Measurements from ENCODE around the gene HIBCH. TPM values are rescaled to one million over a fixed set of nuclear protein-coding genes. Genes with fewer than 3 reads are reported as not detected.
A peak's percentile ranks its signal among the peaks of the same experiment; 100 is the strongest.

The HIBCH gene
- total and polyA plus RNA-seq, 5 donors: 25.2 to 48.5 (median 36.8) TPM

DNA sequence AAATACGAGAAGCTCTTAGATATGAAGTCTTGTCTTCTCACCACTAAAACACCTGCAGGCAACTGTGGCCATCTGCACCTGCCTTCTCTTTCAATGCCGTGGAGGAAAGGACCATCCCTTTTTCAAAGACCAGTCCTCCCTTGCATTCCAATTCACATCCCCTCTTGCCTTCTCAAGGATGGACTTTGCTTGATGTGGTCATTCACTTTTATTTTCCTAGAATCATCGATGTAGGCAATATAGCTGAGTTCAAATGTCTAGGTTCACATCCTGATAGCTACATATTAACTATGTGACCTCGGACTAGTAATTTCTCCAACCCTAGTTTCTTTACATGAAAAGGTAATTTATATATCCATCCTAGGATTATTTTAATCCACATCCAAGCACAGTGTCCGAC, 110.1 kb downstream of the HIBCH start:
- intact Hi-C loops (cut with DNase I): no loop called here
- 95% methylated on average over 5 of the region's 5 CpGs for WGBS
- no peaks in the 10 kb centered on the region for H3K9me3 ChIP-seq (ENCODE audit: control insufficient read depth, low read length)
- no peak for ATAC-seq
- no peaks in the 10 kb centered on the region for H3K4me1 ChIP-seq (ENCODE audit: control insufficient read depth, insufficient read depth, low read length)
- no peaks in the 10 kb centered on the region for H3K27me3 ChIP-seq (ENCODE audit: control insufficient read depth, insufficient read depth)
- DNase-seq: no peak
- H3K27ac ChIP-seq (ENCODE audit: low read length): no peak overlapping the region
- H3K4me3 ChIP-seq (ENCODE audit: low read length): no peak overlapping the region

DNA sequence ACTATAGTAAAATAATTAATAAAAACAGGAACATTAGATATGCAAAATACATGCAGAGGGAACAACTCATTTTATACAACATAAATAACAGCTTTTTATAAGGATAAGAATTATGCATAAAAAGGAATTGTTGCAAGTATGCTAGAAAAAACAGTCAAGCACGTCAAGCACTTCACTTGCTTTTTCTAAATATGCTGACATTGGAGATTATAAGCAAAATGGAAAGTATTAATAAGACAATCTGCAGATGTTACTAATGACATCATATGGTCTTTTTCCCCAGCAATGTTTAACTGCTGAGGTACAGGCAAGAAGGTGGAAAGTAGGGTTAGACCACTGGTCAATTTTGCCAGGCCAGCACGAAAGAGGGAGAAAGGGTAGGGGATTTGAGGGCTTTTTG, 111.7 kb downstream of the HIBCH start:
- Histone ChIP-seq H3K9me3 (ENCODE audit: control insufficient read depth, low read length) (no peaks in the 10 kb centered on the region), H3K4me3 (ENCODE audit: low read length) (no peak overlapping the region), H3K27ac (ENCODE audit: low read length) (no peak overlapping the region), H3K4me1 (ENCODE audit: control insufficient read depth, insufficient read depth, low read length) (no peaks in the 10 kb centered on the region), H3K27me3 (ENCODE audit: control insufficient read depth, insufficient read depth) (no peaks in the 10 kb centered on the region)
- ATAC-seq: no peak
- WGBS: 77% methylated on average over 2 of the region's 2 CpGs
- intact Hi-C loops (cut with DNase I): no loop called here
- DNase-seq: no peak

DNA sequence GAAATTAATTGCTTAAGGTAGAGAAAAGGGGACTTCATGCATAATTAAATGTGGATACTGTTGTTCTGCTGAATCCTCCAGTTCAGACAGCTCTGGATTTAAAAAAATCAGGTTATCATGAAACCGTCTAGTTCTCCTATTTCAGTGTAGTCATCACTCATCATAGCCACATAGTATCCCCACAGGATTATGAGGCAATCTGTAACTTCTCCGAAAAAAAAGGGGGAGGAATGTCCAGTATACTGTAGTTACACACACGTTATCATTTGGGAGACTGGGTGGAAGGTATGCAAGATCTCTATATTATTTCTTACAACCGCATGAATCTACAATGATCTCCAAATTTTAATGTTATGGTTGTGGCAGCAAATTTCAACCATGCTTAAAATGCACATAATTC, 114.0 kb downstream of the HIBCH start:
- intact Hi-C loops (cut with DNase I): no loop called here
- H3K9me3 ChIP-seq (ENCODE audit: control insufficient read depth, low read length): no peaks in the 10 kb centered on the region
- WGBS: 56% methylated on average over 4 of the region's 4 CpGs
- H3K27me3 ChIP-seq (ENCODE audit: control insufficient read depth, insufficient read depth): no peaks in the 10 kb centered on the region
- H3K27ac ChIP-seq (ENCODE audit: low read length): no peak overlapping the region
- H3K4me1 ChIP-seq (ENCODE audit: control insufficient read depth, insufficient read depth, low read length): peaks cover 2% of the 10 kb centered on the region
- peak; percentile 62 to 64 for ATAC-seq
- DNase-seq: no peak
- no peak overlapping the region for H3K4me3 ChIP-seq (ENCODE audit: low read length)

DNA sequence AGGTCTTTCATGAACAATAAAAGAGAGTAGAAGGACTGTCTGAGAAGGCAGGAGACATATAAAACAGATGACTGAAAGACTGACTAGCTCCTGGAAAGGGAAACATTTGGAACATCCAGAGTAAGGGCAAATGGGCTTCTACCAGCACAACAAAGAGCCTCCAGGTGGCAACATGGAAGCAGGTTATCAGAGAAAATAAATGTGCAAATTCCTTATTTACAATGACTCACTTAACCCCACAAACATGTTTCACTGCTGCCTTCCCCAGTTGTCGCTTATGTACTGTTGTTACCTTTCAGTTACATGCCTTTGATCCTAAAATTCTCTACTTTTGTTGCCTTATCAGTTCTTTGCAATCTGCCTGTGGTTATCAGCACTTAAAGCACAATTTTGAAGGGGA, 117.0 kb downstream of the HIBCH start:
- intact Hi-C loops (cut with DNase I): no loop called here
- 97% methylated on average over 1 of the region's 1 CpG for WGBS
- H3K9me3 ChIP-seq (ENCODE audit: control insufficient read depth, low read length): no peaks in the 10 kb centered on the region
- DNase-seq (no peak), ATAC-seq (no peak)
- no peak overlapping the region for H3K27ac ChIP-seq (ENCODE audit: low read length)
- H3K4me3 ChIP-seq (ENCODE audit: low read length): no peak overlapping the region
- no peaks in the 10 kb centered on the region for H3K27me3 ChIP-seq (ENCODE audit: control insufficient read depth, insufficient read depth)
- H3K4me1 ChIP-seq (ENCODE audit: control insufficient read depth, insufficient read depth, low read length): peaks cover 2% of the 10 kb centered on the region

DNA sequence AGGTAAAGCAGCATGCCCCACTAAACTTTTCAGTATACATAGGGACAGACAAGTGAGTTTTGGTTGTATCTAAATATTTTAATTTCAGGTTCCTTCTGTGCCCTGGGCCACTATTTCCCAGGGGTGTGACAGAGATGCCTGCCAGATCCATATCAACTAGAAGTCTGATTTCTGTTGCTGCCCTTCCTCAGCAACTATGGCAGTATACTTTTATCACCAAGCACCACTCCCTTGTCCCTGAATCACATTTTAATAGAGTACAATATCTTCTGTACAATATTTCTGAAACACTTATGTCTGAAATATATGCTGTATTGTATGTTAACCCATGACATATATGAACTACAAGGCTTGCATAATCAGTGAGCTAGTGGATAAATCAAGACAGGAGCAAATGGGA, 117.6 kb downstream of the HIBCH start:
- Histone ChIP-seq H3K27ac (ENCODE audit: low read length) (no peak overlapping the region), H3K4me1 (ENCODE audit: control insufficient read depth, insufficient read depth, low read length) (peaks cover 2% of the 10 kb centered on the region), H3K9me3 (ENCODE audit: control insufficient read depth, low read length) (no peaks in the 10 kb centered on the region), H3K4me3 (ENCODE audit: low read length) (no peak overlapping the region), H3K27me3 (ENCODE audit: control insufficient read depth, insufficient read depth) (no peaks in the 10 kb centered on the region)
- intact Hi-C loops (cut with DNase I): no loop called here
- DNase-seq (no peak), ATAC-seq (no peak)

DNA sequence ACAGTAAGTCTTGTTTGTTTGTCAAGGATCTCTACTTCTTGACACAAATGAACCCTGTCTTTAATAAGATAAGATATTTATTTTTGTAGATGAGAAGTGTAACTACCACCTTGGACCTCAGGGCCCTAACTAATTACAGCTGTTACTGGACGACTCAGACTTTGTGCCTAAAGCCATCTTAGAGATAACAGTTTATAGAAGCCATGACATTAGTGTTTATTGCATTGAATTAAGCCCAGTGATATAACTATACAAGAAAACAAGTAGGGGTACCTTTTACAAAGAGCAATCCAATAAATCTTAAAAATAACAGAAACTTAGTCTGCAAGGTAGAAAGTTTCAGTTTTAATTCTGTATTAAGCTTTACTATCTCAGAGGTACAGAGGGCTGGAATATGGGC, 119.0 kb downstream of the HIBCH start:
- 36% methylated on average over 1 of the region's 1 CpG for WGBS
- no peak overlapping the region for H3K27ac ChIP-seq (ENCODE audit: low read length)
- DNase-seq: no peak
- ATAC-seq: no peak
- H3K4me1 ChIP-seq (ENCODE audit: control insufficient read depth, insufficient read depth, low read length): peaks cover 2% of the 10 kb centered on the region
- no peak overlapping the region for H3K4me3 ChIP-seq (ENCODE audit: low read length)
- intact Hi-C loops (cut with DNase I): no loop called here
- no peaks in the 10 kb centered on the region for H3K27me3 ChIP-seq (ENCODE audit: control insufficient read depth, insufficient read depth)
- no peaks in the 10 kb centered on the region for H3K9me3 ChIP-seq (ENCODE audit: control insufficient read depth, low read length)

DNA sequence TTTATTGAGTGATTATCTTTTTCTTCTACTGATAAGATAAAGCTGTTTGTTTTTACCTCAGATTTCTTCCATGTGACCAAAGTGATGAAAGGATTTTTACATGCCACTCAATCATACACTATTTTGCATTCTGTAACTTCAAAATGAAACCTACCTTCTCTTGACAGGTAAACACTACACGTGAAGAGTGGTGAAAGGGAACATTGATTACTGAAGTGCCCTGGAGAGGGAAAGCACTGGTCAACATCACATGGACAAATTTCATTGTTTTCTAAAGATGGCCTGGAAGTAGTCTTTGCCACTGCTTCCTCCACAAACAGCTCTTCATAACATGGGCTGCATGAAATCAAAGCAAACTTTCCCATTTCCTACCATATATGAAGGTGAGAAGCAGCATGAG, 120.1 kb downstream of the HIBCH start:
- WGBS: 55% methylated on average over 1 of the region's 1 CpG
- no peak overlapping the region for H3K4me3 ChIP-seq (ENCODE audit: low read length)
- no peaks in the 10 kb centered on the region for H3K27me3 ChIP-seq (ENCODE audit: control insufficient read depth, insufficient read depth)
- no peak overlapping the region for H3K27ac ChIP-seq (ENCODE audit: low read length)
- DNase-seq: no peak
- H3K4me1 ChIP-seq (ENCODE audit: control insufficient read depth, insufficient read depth, low read length): peaks cover 2% of the 10 kb centered on the region
- no peak for ATAC-seq
- H3K9me3 ChIP-seq (ENCODE audit: control insufficient read depth, low read length): no peaks in the 10 kb centered on the region
- intact Hi-C loops (cut with DNase I): no loop called here

DNA sequence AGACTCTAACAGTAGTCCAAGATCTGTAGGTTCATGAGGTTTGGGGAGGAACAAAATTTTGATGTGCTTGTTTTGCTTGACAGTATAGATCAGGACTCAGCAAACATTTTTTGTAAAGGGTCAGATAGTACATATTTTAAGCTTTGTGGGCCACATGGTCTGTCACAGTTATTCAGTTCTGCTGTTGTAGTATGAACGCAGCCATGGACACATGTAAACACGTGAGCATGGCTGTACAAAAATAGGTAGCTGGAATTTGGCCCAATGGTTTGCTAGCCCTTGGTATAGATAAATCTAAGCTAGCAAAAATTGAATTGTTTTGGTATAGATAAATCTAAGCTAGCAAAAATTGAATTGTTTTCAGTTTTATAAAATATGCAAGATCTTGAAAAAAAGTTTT, 120.5 kb downstream of the HIBCH start:
- Histone ChIP-seq H3K4me3 (ENCODE audit: low read length) (no peak overlapping the region), H3K4me1 (ENCODE audit: control insufficient read depth, insufficient read depth, low read length) (peaks cover 2% of the 10 kb centered on the region), H3K9me3 (ENCODE audit: control insufficient read depth, low read length) (no peaks in the 10 kb centered on the region), H3K27me3 (ENCODE audit: control insufficient read depth, insufficient read depth) (no peaks in the 10 kb centered on the region), H3K27ac (ENCODE audit: low read length) (no peak overlapping the region)
- ATAC-seq (no peak), DNase-seq (no peak)
- WGBS: 37% methylated on average over 2 of the region's 2 CpGs
- intact Hi-C loops (cut with DNase I): no loop called here

DNA sequence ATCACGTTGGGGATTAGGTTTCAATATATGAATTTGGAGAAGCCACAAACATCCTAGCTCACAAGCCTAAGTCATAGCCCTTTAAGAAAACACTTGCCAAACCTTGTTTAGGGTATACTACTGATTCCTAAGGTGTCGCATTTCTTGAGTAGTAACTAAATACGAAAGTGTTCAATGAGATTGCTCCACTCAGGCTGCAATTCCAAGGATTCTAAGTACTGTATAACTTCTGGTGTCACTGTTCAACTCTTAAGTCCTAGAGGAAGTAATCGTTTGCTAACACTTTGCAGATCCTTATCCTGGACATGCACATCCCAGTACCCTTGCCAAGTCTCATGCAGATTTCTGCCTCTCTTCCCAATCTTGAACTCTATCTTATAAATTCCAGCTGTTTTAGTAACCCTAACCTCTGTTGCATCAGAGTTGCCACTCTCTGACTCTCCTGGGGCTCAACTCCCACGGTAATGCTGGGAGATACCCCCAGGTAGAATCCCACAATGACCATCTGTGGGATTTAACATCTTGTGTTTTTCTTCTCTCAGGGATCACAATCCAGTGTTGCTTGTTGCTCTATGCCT, 122.4 kb downstream of the HIBCH start:
- no peaks in the 10 kb centered on the region for H3K27me3 ChIP-seq (ENCODE audit: control insufficient read depth, insufficient read depth)
- intact Hi-C loops (cut with DNase I): no loop called here
- ATAC-seq (no peak), DNase-seq (no peak)
- 63% methylated on average over 5 of the region's 5 CpGs for WGBS
- H3K27ac ChIP-seq (ENCODE audit: low read length): no peak overlapping the region
- peaks cover 2% of the 10 kb centered on the region for H3K4me1 ChIP-seq (ENCODE audit: control insufficient read depth, insufficient read depth, low read length)
- H3K4me3 ChIP-seq (ENCODE audit: low read length): no peak overlapping the region
- H3K9me3 ChIP-seq (ENCODE audit: control insufficient read depth, low read length): no peaks in the 10 kb centered on the region

DNA sequence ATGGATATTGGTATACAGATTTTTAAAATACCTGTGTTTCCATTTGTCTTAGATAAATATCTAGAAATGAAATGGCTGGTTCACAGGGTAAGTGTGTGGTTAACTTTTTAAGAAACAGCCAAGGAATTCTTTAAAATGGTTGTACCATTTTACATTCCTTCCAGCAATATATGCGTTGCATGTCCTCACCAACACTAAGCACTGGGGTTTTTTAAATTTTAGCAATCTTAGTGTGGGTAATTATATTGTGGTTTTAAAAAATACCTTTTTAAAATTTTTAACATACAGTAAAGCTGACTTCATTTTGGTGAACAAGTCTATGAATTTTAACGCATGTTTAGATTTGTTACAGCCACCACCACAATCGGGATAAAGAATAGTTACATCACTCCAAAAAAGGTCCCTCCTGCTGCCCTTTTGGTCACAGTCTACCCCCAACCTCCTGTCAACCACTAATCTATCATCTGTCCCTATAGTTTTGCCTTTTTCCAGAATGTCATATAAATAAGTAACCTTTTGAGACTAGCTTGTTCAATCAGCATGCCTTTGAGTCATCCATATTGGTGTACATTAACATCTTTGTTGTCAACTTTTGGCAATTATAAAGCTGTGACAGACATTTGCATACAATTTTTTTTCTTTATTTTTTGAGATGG, 129.0 kb downstream of the HIBCH start:
- Histone ChIP-seq H3K27ac (ENCODE audit: low read length) (no peak overlapping the region), H3K9me3 (ENCODE audit: control insufficient read depth, low read length) (no peaks in the 10 kb centered on the region), H3K4me3 (ENCODE audit: low read length) (no peak overlapping the region), H3K27me3 (ENCODE audit: control insufficient read depth, insufficient read depth) (no peaks in the 10 kb centered on the region), H3K4me1 (ENCODE audit: control insufficient read depth, insufficient read depth, low read length) (peaks cover 3% of the 10 kb centered on the region)
- 95% methylated on average over 3 of the region's 3 CpGs for WGBS
- ATAC-seq (no peak), DNase-seq (no peak)
- intact Hi-C loops (cut with DNase I): no loop called here

DNA sequence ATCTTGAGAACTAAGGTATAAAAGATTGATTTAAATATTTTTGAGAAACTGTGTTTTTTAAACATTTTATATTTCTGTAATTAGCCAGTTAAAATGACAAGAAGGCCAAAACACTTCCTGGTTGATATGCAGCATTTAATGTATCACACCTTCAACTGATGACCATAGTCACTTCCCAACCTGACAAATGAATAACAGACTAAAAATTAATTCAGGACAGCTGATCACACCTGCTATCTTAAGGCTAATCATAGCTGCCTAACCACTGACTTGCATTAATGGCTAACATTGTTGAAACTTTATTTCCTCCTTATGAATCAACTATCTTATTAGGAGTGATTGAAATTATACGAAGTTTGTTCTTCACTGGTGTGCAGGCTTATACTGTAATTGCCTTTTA, 131.3 kb downstream of the HIBCH start:
- no peak overlapping the region for H3K4me3 ChIP-seq (ENCODE audit: low read length)
- intact Hi-C loops (cut with DNase I): loop anchor here in 1 of 4 donors (10.0 kb wide), 1 partner anchor 103 kb away; no protein-coding TSS in a partner anchor
- no peak overlapping the region for H3K27ac ChIP-seq (ENCODE audit: low read length)
- H3K27me3 ChIP-seq (ENCODE audit: control insufficient read depth, insufficient read depth): no peaks in the 10 kb centered on the region
- no peak for ATAC-seq
- DNase-seq: no peak
- H3K9me3 ChIP-seq (ENCODE audit: control insufficient read depth, low read length): no peaks in the 10 kb centered on the region
- H3K4me1 ChIP-seq (ENCODE audit: control insufficient read depth, insufficient read depth, low read length): peaks cover 3% of the 10 kb centered on the region
- WGBS: 73% methylated on average over 1 of the region's 1 CpG

DNA sequence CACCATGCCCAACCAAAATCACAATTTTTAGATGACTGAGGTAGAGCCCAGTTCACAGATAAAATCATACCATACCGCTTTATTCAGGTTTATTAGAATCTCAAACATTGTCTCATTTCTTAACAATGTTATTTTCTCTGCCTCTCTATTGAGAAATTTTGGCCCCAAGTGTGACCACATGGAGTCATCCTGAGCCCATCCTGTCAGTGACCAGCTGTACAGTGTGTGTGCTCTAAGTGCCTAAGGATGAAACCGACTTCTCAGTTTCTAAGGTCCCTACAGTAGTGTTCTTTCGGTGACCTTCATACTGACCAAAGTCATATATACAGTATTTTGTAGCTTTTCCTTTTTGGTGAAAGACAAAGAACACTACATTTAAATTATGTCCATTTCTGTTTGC, 133.4 kb downstream of the HIBCH start:
- H3K4me3 ChIP-seq (ENCODE audit: low read length): no peak overlapping the region
- DNase-seq (no peak), ATAC-seq (no peak)
- intact Hi-C loops (cut with DNase I): loop anchor here in 1 of 4 donors (10.0 kb wide), 1 partner anchor 101 kb away; no protein-coding TSS in a partner anchor
- 89% methylated on average over 3 of the region's 3 CpGs for WGBS
- no peak overlapping the region for H3K27ac ChIP-seq (ENCODE audit: low read length)
- H3K9me3 ChIP-seq (ENCODE audit: control insufficient read depth, low read length): no peaks in the 10 kb centered on the region
- H3K27me3 ChIP-seq (ENCODE audit: control insufficient read depth, insufficient read depth): no peaks in the 10 kb centered on the region
- peaks cover 3% of the 10 kb centered on the region for H3K4me1 ChIP-seq (ENCODE audit: control insufficient read depth, insufficient read depth, low read length)

Measured in right cardiac atrium (tissue), 5 donors.